ENCODE results near the gene NSRP1. TPM values are rescaled to one million over a fixed set of nuclear protein-coding genes. Genes with fewer than 3 reads are reported as not detected.

NSRP1 gene
- total and polyA plus RNA-seq, 2 of the 8 experiments (the other 6 are each of a cell fraction or from before 2014, with no cell fraction given) = 6.1 to 22.4 TPM

DNA sequence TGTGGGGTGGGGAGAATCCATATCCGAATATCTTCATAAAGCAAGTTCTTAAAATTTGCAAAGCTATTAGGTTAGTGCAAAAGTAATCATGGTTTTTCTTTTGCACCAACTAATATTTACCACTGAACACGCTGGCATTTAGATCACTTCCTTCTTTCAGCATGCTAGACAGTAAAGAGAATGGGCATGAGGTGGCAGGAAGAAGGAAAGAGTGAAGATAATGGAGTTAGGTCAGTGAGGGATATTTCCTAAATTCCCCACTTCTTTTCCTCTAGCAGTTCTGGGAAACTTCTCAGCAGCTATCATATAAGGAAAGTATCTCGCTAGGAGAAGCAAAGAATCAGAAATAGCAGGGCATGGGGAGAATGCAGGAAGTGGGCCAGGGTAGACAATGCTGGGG lies 79.9 kb downstream of the NSRP1 start:
- no peak overlapping the region for H3K4ac ChIP-seq (replicated peaks; ENCODE audit: insufficient read length, low read depth, low read length)
- H2BK120ac ChIP-seq (replicated peaks; ENCODE audit: low read depth, low read length) = no peak overlapping the region
- H3K27me3 ChIP-seq (replicated peaks in 1 of 4; ENCODE audit: control insufficient read depth in 3 of 4, extremely low read depth in 1 of 4, insufficient read depth in 3 of 4, low read length in 3 of 4) = no peaks in the 10 kb centered on the region
- TF ChIP-seq SIN3A (conservative IDR thresholded peaks at IDR 0.05 in 1 of 2, IDR thresholded peaks at IDR 0.05 in 1 of 2; ENCODE audit: low read depth in 1 of 2, low read length in 2 of 2) = no peak
- TF ChIP-seq KDM5A (IDR thresholded peaks at IDR 0.05; ENCODE audit: low read length) = no peak
- no peak for TF ChIP-seq TBP (IDR thresholded peaks at IDR 0.05; ENCODE audit: low read depth, low read length)
- no peak for TF ChIP-seq RAD21 (IDR thresholded peaks at IDR 0.05 in 1 of 2, conservative IDR thresholded peaks at IDR 0.05 in 1 of 2; ENCODE audit: low read depth in 2 of 2, low read length in 2 of 2)
- no peak for TF ChIP-seq SUZ12 (IDR thresholded peaks at IDR 0.05; ENCODE audit: low read length)
- no peaks in the 10 kb centered on the region for H3K4me1 ChIP-seq (replicated peaks in 1 of 4; ENCODE audit: control insufficient read depth in 3 of 4, insufficient read depth in 4 of 4, low read length in 3 of 4)
- H3K27ac ChIP-seq (ENCODE audit: low read depth, low read length) = no peak overlapping the region
- H4K20me1 ChIP-seq (replicated peaks in 1 of 2; ENCODE audit: control insufficient read depth in 1 of 2, insufficient read depth in 2 of 2, low read length in 2 of 2) = no peaks in the 10 kb centered on the region
- no peak overlapping the region for H3K4me2 ChIP-seq (ENCODE audit: insufficient read depth in 1 of 2, low read depth in 2 of 2, low read length in 2 of 2)
- H3K79me2 ChIP-seq (ENCODE audit: control insufficient read depth in 1 of 2, insufficient read depth in 2 of 2, low read length in 2 of 2) = no peaks in the 10 kb centered on the region
- no peak overlapping the region for H3K9ac ChIP-seq (replicated peaks in 1 of 4; ENCODE audit: extremely low read depth in 1 of 4, low read depth in 3 of 4, low read length in 3 of 4)
- no peaks in the 10 kb centered on the region for H3K79me1 ChIP-seq (ENCODE audit: low read depth, low read length)
- no peak overlapping the region for H3K56ac ChIP-seq (replicated peaks; ENCODE audit: insufficient read length, low read depth, low read length)
- no peak for FAIRE-seq
- no peak overlapping the region for H4K91ac ChIP-seq (replicated peaks; ENCODE audit: insufficient read length, low read length)
- no peak overlapping the region for H4K8ac ChIP-seq (ENCODE audit: extremely low read depth, insufficient read depth, low read length)
- no peak overlapping the region for H2AK5ac ChIP-seq (ENCODE audit: low read depth, low read length)
- H3K18ac ChIP-seq (ENCODE audit: extremely low read depth, low read length) = no peak overlapping the region
- 86% methylated on average over 3 of the region's 3 CpGs; no CpG with 5 or more reads in 1 of the 2 experiments for WGBS, 2 experiments (ENCODE audit: extremely low coverage in 1 of 2, insufficient coverage in 1 of 2, insufficient read length in 1 of 2, insufficient replicate concordance in 2 of 2, low coverage in 1 of 2, low lambda C conversion rate in 2 of 2, missing lambda C conversion rate in 1 of 2)
- DNase-seq (ENCODE audit: low read depth in 1 of 2, low spot score in 2 of 2) = no peak
- H2BK5ac ChIP-seq (ENCODE audit: low read depth, low read length) = no peak overlapping the region
- no peak overlapping the region for H3K23ac ChIP-seq (ENCODE audit: insufficient read length)
- H3K4me3 ChIP-seq (ENCODE audit: extremely low read depth in 1 of 4, insufficient read depth in 2 of 4, low read depth in 3 of 4, low read length in 4 of 4) = no peak overlapping the region
- H2AFZ ChIP-seq (ENCODE audit: low read length) = no peak overlapping the region
- no peak overlapping the region for H4K5ac ChIP-seq (ENCODE audit: insufficient read length, low read depth, low read length)
- no peak overlapping the region for H2BK15ac ChIP-seq (ENCODE audit: low read length)
- no peak overlapping the region for H2BK12ac ChIP-seq (ENCODE audit: low read depth, low read length)
- ChIA-PET POLR2A (ENCODE audit: partially characterized antibody) (no interaction called here), CTCF (ENCODE audit: partially characterized antibody) (interaction anchor here (0.6 to 2.1 kb wide), 7 partner anchors 12 to 730 kb away, joined by 3 to 6 read pairs (median 3); no protein-coding TSS in a partner anchor)
- no peaks in the 10 kb centered on the region for H3K23me2 ChIP-seq (ENCODE audit: low read depth, low read length)
- no peaks in the 10 kb centered on the region for H3K36me3 ChIP-seq (ENCODE audit: control insufficient read depth in 2 of 4, insufficient read depth in 4 of 4, low read length in 3 of 4)
- no peak overlapping the region for H3K14ac ChIP-seq (ENCODE audit: insufficient read length)
- no peaks in the 10 kb centered on the region for H3K9me3 ChIP-seq (ENCODE audit: insufficient read depth in 2 of 2, low read depth in 1 of 2, low read length in 1 of 2)
- no peak overlapping the region for H2BK20ac ChIP-seq (ENCODE audit: low read length)
